ENCODE results near the gene AQR.

DNA sequence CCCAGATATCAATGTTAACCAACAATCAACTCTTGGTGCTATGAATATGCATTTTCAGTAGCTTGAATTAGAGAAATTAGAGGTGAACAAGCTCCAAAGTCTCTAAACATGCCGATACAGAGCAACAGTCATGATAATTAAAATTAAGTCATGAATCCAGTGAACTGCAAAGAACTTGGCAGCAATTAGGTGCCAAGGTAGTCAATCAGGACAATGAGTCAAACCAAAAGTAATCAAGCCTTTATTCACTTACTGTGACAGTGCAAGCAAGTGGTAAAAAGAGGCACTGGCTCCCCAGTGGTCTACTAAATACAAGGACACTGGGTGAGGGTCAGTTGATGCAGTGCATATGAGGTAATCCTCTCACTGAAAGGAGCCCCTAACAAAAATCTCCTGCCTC, 16.8 kb upstream of the AQR start:
- TF ChIP-seq, protein P1, sequence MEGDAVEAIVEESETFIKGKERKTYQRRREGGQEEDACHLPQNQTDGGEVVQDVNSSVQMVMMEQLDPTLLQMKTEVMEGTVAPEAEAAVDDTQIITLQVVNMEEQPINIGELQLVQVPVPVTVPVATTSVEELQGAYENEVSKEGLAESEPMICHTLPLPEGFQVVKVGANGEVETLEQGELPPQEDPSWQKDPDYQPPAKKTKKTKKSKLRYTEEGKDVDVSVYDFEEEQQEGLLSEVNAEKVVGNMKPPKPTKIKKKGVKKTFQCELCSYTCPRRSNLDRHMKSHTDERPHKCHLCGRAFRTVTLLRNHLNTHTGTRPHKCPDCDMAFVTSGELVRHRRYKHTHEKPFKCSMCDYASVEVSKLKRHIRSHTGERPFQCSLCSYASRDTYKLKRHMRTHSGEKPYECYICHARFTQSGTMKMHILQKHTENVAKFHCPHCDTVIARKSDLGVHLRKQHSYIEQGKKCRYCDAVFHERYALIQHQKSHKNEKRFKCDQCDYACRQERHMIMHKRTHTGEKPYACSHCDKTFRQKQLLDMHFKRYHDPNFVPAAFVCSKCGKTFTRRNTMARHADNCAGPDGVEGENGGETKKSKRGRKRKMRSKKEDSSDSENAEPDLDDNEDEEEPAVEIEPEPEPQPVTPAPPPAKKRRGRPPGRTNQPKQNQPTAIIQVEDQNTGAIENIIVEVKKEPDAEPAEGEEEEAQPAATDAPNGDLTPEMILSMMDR (IDR thresholded peaks at IDR 0.05; ENCODE audit: poor library complexity, severe bottlenecking), result no peak
- TF ChIP-seq, protein P2, sequence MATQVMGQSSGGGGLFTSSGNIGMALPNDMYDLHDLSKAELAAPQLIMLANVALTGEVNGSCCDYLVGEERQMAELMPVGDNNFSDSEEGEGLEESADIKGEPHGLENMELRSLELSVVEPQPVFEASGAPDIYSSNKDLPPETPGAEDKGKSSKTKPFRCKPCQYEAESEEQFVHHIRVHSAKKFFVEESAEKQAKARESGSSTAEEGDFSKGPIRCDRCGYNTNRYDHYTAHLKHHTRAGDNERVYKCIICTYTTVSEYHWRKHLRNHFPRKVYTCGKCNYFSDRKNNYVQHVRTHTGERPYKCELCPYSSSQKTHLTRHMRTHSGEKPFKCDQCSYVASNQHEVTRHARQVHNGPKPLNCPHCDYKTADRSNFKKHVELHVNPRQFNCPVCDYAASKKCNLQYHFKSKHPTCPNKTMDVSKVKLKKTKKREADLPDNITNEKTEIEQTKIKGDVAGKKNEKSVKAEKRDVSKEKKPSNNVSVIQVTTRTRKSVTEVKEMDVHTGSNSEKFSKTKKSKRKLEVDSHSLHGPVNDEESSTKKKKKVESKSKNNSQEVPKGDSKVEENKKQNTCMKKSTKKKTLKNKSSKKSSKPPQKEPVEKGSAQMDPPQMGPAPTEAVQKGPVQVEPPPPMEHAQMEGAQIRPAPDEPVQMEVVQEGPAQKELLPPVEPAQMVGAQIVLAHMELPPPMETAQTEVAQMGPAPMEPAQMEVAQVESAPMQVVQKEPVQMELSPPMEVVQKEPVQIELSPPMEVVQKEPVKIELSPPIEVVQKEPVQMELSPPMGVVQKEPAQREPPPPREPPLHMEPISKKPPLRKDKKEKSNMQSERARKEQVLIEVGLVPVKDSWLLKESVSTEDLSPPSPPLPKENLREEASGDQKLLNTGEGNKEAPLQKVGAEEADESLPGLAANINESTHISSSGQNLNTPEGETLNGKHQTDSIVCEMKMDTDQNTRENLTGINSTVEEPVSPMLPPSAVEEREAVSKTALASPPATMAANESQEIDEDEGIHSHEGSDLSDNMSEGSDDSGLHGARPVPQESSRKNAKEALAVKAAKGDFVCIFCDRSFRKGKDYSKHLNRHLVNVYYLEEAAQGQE (IDR thresholded peaks at IDR 0.05; ENCODE audit: borderline replicate concordance), result no peak
- TF ChIP-seq SMC3 (conservative IDR thresholded peaks at IDR 0.05; ENCODE audit: poor library complexity), result no peak
- TF ChIP-seq POLR2AphosphoS5 (IDR thresholded peaks at IDR 0.05), result no peak
- no peak for TF ChIP-seq TAF1 (IDR thresholded peaks at IDR 0.05; ENCODE audit: low read depth)

Measured in neural cell (in vitro differentiated cells).